Measurements from ENCODE around the gene HSPA1A.

- TF ChIP-seq EZH2 (IDR thresholded peaks at IDR 0.05; ENCODE audit: low read length, missing control alignments) (no peak), CTCF (conservative IDR thresholded peaks at IDR 0.05 in 1 of 2, IDR thresholded peaks at IDR 0.05 in 1 of 2; ENCODE audit: low read depth in 1 of 2, low read length in 2 of 2) (no peak)
Observed at GRCh38 chr6:31836047-31836473, 20.7 kb downstream of the HSPA1A start.
